ENCODE measurements around the gene KRTAP5-7.

GRCh38 chr11:71530602-71531001 is 3.5 kb downstream of the KRTAP5-7 start:
- TF ChIP-seq CTCF (IDR thresholded peaks at IDR 0.05; ENCODE audit: low read depth, low read length) (no peak), EZH2phosphoT487 (IDR thresholded peaks at IDR 0.05; ENCODE audit: low read depth) (no peak)
